Activated T-helper 17 cell treated with anti-CD3 and anti-CD28 coated beads, Interleukin-2, amount 50 U/mL, for 72 hours (primary cell): ENCODE data around the gene MFSD2A. TPM values are rescaled to one million over a fixed set of nuclear protein-coding genes. Genes with fewer than 3 reads are reported as not detected.

Experiments
- ATAC-seq: fragments of 150-1000 bp; cut with Tn5 transposase; replicated peaks from 2 replicates; pipeline ENCODE4 v1.10.0; 2021; ENCODE audit warnings: mild to moderate bottlenecking, moderate library complexity
- H3K27ac Mint-ChIP-seq: one replicate; pipeline ENCODE4 v1.8.0; 2022; ENCODE audit warnings: mixed read lengths
- H3K27me3 Mint-ChIP-seq: one replicate; pipeline ENCODE4 v1.8.0; 2022; ENCODE audit warnings: mixed read lengths
- H3K36me3 Mint-ChIP-seq: one replicate; pipeline ENCODE4 v1.8.0; 2022; ENCODE audit warnings: low read depth, mild to moderate bottlenecking, mixed read lengths
- H3K4me1 Mint-ChIP-seq: one replicate; pipeline ENCODE4 v1.8.0; 2022; ENCODE audit warnings: mixed read lengths
- H3K4me3 Mint-ChIP-seq: one replicate; pipeline ENCODE4 v1.8.0; 2022; ENCODE audit warnings: mild to moderate bottlenecking, mixed read lengths
- H3K9me3 Mint-ChIP-seq: one replicate; pipeline ENCODE4 v1.8.0; 2022; ENCODE audit warnings: mixed read lengths
- total RNA-seq, 2 donors: library from RNA; stranded (reverse); gene quantifications; one replicate each; pipeline ENCODE4 v1.2.3, GENCODE V29; 2022

Gene MFSD2A
- total RNA-seq, 2 donors from 2014 or later: 8.1 to 10.3 TPM

DNA sequence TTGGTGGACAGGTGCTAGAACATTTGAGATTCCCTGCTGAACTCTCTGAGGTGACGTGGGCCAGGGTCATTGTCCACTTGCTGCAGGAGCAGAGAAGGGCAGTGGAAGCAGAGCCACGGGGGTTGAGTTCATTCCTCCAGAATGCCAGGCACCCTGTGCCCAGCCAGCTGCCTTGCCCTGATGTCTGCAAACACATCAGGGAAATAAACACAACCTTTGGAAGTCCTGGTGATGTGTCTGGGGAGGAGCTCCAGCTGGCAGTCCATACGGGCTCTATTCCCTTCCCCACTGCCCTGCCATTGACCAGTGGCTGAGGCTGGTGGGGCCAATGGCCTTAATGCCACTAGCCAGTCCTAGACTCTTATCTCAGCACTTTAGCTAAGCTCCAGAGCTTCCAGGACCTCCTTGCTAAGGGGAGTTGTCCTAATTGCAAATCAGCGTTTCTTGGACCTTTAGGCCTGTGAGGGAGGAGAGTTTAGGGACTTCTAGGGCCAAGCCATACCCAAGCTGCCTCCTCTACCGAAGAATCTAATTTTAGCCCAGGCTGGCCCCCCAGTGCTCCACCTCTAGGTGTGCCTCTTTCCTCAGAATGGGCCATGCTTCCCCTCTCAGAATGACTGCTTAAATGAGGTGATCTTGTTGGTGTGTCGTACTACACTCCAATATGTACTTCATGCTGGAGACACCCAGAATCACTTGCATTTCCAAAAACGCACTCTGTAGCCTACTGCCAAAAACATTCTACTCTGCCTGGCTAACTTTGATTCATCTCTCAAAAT, 25.9 kb upstream of the MFSD2A start:
- no peak for ATAC-seq
- Mint-ChIP-seq H3K36me3 (no peaks in the 10 kb centered on the region), H3K27me3 (peaks cover 3% of the 10 kb centered on the region), H3K4me1 (no peaks in the 10 kb centered on the region), H3K27ac (no peak overlapping the region), H3K9me3 (no peaks in the 10 kb centered on the region), H3K4me3 (no peak overlapping the region)

DNA sequence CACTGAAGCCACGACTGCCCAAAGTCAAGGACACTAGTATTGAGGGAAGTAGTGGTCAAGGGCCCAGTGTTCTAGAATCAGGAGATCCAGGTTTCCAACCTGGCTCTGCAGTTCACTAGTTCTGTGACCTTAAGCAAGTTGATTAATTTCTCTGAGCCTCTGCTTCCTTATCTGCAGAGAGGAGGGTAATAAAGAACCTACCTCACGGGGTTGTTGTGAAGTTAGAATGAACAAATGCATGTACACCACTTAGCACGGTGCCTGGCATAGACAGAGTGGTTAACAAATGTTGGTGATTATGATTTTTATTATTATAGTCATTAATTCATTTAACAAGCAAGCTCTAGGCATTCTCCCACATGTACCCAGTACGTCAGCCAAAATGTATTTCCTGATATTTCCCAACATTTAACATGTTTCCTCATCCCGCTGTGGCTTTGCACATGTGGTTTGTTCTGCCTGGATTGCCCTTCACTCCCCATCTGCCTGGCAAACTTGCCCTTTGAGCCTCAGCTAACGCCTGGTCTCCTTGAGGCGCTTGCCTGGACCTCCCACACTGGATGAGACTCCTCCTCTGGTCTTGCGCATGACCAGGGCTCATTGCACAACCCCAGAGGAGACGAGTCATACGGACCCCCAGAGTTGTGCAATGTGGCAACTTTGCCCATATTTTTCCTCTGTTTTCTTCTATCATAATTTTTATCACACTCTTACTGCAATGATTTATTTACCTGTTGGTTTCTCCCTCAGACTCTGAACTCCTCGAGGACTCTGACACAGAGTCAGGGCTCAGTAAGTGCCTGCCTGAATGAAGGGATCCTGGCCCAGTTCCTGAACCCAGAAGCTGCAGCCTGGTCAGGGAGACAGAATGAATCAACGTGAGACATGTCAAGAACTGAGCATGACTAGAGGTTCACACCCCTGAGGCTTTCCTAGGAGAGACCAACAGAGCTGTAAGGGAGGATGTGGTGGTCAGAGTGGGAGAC, 20.7 kb upstream of the MFSD2A start:
- no peaks in the 10 kb centered on the region for H3K4me1 Mint-ChIP-seq
- H3K36me3 Mint-ChIP-seq: no peaks in the 10 kb centered on the region
- no peak overlapping the region for H3K27ac Mint-ChIP-seq
- H3K9me3 Mint-ChIP-seq: no peaks in the 10 kb centered on the region
- ATAC-seq: no peak
- H3K4me3 Mint-ChIP-seq: no peak overlapping the region
- H3K27me3 Mint-ChIP-seq: peaks cover 3% of the 10 kb centered on the region

DNA sequence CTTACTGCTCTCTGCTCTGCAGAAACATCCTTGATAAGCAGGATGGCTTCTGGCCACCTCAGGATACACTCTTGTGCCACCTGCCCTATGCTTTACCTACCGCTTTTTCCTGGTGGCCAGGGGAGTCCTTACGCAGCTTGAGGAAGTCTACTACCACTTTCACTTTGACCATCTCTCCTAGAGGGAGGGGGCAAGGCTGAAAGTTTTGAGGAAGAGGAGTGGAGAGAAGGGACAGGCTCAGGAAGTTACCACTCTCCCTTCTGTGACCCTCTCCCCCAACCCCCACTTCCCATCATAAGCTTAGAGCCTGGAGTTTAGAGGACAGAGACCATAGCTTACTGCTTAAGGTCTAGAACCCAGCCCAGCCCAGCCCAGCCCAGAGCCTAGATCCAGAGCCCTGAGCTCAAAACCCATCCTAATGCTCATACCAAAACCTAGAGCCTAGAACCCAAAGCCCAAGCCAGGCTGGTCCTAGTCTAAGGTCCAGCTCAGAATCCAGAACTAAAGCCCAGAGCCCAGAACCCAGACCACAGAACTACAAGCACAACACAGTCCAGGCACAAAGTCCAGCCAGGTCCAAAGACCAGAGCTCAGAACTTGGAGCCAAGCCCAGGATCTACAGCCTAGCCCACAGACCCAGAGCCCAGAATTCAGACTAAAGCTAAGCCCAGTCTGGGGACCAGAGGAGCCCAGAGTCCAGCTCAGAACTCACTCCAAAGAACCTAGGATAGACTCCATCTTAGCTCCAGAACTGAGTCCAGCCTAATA, 18.0 kb upstream of the MFSD2A start:
- no peak for ATAC-seq
- Mint-ChIP-seq H3K27me3 (peaks cover 3% of the 10 kb centered on the region), H3K4me3 (no peak overlapping the region), H3K9me3 (no peaks in the 10 kb centered on the region), H3K4me1 (no peaks in the 10 kb centered on the region), H3K27ac (peak overlapping the region; percentile 64), H3K36me3 (no peaks in the 10 kb centered on the region)

DNA sequence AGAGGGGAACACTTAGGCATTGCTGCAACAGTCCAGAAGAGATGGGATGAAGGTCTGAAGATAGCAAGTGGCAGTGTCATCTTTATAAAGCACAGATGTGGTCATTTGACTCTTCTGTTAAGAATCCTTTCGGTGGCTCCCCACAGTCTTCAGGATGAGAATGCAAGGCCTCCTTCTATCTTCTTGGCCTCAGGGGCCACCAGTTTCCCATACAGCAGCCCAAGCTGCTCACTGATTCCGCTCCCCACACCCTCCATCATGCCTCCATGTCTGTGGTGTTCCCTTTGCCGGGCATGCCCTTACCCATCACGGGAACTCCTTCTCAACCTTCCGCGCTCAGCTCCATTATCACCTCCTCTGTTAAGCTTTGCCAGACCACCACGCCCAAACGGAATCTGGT, 16.1 kb upstream of the MFSD2A start:
- no peaks in the 10 kb centered on the region for H3K9me3 Mint-ChIP-seq
- ATAC-seq: no peak
- H3K36me3 Mint-ChIP-seq: no peaks in the 10 kb centered on the region
- H3K27me3 Mint-ChIP-seq: no peaks in the 10 kb centered on the region
- no peak overlapping the region for H3K4me3 Mint-ChIP-seq
- H3K27ac Mint-ChIP-seq: no peak overlapping the region
- H3K4me1 Mint-ChIP-seq: no peaks in the 10 kb centered on the region

DNA sequence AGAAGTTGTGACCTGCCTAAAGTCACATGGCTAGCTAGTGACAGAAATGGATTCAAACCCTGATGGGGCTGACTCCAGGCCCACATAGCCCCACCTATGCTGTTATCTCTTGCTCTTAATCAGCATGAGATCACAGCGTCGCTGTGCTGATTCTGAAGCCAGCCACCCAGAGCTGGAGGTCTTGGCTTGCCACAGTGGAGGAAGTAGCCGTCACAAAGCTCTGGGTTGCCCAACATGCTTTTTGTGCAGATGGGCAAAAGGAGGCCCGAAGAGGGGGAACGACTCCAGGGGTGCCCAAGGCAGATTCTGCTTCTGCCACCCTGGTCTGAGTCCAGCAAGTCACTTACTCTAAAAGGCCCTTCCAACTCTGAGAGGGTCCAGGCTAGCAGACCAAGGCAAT, 14.7 kb upstream of the MFSD2A start:
- ATAC-seq: no peak
- Mint-ChIP-seq H3K27ac (no peak overlapping the region), H3K4me1 (peaks cover 6% of the 10 kb centered on the region), H3K27me3 (peaks cover 4% of the 10 kb centered on the region), H3K36me3 (no peaks in the 10 kb centered on the region), H3K4me3 (no peak overlapping the region), H3K9me3 (no peaks in the 10 kb centered on the region)

DNA sequence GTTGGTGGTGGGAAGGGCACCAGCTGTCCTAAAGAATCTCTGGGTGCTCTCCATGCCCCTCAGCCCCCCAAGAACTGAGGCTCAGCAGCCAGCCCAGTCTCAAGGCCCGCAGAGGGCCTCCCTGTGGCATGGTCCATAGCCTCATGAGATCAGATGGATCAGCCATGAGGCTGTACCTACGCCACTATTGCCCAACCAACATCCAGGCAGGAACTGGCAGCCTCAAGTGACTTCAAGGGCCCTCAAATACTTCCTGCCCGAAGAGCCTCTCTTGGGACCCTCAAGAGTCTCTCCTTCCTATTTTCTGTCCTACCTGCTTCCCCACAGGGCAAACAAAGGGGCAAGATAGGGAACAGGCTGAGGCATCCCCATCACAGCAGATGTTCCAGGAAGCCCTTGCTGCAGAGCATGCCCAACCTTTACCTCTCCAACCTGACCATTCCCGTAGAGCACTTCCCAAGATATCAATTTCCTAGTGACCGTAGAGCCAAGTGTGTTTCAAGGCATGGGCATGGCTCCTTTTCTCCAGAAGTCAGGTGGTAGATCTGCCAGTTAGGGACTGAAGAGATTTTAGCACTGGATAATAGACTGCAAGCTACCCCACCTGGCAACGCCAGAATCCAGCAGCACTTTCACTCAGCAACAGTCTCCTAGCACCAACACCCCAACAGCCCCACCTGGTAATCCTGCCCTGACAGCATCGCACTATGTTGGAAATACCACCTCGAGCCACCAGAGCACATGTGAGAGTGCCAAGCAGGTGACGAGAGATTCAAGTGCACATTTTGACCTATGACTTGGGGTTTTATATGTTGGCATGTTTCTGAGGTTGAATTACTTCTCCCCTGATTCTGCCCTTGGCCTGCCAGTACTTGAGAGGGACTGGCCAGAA, 13.7 kb upstream of the MFSD2A start:
- H3K36me3 Mint-ChIP-seq: no peaks in the 10 kb centered on the region
- no peak overlapping the region for H3K4me3 Mint-ChIP-seq
- ATAC-seq: no peak
- no peaks in the 10 kb centered on the region for H3K9me3 Mint-ChIP-seq
- H3K27ac Mint-ChIP-seq: no peak overlapping the region
- H3K4me1 Mint-ChIP-seq: peaks cover 6% of the 10 kb centered on the region
- H3K27me3 Mint-ChIP-seq: peaks cover 4% of the 10 kb centered on the region

DNA sequence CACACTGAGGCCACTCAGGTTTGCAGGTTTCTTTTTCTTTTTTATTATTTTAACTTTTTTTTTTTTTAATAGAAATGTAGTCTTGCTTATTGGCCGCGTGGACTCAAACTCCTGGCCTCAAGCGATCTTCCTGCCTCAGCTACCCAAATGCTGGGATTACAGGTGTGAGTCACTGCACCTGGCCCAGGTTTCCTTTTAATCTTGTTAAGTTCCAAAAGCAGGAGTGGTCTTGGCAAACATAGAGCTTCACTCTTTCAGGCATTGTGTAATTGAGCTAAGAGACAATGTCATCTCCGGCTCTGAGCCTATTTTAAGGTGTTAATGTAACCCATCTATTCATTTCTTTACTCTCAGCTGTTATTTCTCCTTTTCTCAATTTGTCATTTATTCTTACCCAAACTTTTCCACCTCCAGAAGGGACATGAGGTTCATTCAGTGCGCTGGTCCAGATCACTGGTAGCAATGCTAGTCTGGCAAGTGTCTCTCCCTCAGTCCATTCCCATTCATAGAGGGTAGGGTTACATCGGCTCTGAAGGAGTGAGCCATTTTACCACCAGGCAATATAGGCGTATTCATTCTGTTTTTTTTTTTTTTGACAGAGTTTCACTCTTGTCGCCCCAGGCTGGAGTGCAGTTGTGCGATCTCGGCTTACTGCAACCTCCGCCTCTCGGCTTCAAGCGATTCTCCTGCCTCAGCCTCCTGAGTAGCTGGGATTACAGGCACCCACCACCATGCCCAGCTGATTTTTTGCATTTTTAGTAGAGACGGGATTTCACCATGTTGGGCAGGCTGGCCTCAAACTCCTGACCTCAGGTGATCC, 11.3 kb upstream of the MFSD2A start:
- no peak for ATAC-seq
- Mint-ChIP-seq H3K36me3 (no peaks in the 10 kb centered on the region), H3K9me3 (no peaks in the 10 kb centered on the region), H3K27me3 (peaks cover 4% of the 10 kb centered on the region), H3K4me3 (no peak overlapping the region), H3K4me1 (peaks cover 6% of the 10 kb centered on the region), H3K27ac (no peak overlapping the region)

DNA sequence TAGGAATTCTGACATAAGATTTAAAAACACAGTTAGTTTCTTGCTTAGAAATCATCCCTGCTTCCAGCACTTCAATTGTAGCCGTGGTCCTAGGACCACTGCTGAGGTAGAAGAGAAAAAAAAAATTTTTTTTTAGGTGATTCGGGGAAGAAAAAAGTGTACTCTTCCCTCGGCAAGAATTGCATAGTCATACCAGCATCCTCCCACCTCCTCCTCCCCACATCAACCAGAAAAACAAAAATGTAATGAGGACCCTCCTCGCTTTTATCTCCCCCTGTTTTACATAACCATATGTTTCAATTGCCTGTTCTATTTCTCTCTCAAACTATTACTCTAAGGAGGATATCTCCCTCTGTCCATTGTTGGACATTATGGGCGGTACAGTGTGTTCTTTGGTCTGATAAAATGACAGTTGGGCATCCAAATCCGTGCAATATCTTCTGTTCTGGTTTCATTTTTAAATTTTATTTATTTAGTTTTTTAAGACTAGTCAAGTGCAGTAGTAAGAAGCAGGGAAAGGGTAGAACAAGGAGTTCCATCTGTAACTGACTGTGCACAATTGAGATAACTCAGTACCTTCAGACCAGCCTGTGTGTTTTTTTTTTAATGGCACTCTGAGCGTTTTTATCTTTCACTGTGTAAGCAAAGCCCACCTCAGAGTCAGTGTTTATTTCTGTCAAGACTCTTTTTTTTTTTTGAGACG, 10.4 kb upstream of the MFSD2A start:
- H3K4me3 Mint-ChIP-seq: no peak overlapping the region
- no peaks in the 10 kb centered on the region for H3K36me3 Mint-ChIP-seq
- ATAC-seq: peak; percentile 28

DNA sequence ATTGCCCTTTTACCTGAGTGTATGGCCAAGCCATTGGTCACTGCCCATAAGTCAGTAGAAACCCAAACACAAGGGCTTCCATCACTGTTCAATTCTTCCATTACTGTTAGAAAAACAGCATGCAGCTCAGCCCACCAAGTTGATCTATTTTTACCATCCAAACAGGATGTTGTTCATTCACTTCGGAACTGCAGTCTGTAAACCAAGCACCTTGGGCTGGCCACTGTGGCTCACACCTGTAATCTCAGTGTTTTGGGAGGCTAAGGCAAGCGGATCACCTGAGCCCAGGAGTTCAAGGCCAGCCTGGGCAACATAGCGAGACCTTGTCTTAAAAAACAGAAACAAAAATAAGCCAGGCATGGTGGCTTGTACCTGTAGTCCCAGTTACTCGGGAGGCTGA, 8.7 kb upstream of the MFSD2A start:
- Mint-ChIP-seq H3K27ac (no peak overlapping the region), H3K36me3 (no peaks in the 10 kb centered on the region), H3K27me3 (peaks cover 4% of the 10 kb centered on the region), H3K9me3 (no peaks in the 10 kb centered on the region), H3K4me1 (peaks cover 6% of the 10 kb centered on the region), H3K4me3 (no peak overlapping the region)
- ATAC-seq: no peak

More for the DNA sequence above, 10.4 kb upstream of the MFSD2A start:
- Mint-ChIP-seq H3K27me3 (peaks cover 4% of the 10 kb centered on the region), H3K27ac (no peak overlapping the region), H3K4me1 (peaks cover 6% of the 10 kb centered on the region), H3K9me3 (no peaks in the 10 kb centered on the region)

DNA sequence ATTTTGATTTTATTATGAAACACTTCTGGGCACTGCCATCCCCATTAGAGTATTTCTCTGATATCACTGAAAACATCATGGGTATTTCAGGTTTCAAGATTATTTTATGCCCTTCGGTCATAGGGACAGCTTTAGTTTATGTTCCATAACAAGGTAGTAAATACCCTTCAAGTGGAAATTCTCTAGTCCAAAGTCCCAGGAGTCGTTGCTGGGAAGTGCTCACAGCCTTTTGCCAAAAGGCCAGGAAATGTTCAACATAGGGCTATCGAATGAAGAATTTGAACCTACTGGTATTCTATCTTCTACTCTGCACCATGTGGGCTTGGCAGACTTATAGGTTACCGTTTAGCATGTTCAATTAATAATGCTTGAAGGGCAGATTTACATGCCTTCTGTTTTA, 7.7 kb upstream of the MFSD2A start:
- Mint-ChIP-seq H3K4me1 (peaks cover 6% of the 10 kb centered on the region), H3K27ac (no peak overlapping the region), H3K4me3 (no peak overlapping the region), H3K27me3 (peaks cover 4% of the 10 kb centered on the region), H3K36me3 (no peaks in the 10 kb centered on the region), H3K9me3 (no peaks in the 10 kb centered on the region)
- no peak for ATAC-seq

DNA sequence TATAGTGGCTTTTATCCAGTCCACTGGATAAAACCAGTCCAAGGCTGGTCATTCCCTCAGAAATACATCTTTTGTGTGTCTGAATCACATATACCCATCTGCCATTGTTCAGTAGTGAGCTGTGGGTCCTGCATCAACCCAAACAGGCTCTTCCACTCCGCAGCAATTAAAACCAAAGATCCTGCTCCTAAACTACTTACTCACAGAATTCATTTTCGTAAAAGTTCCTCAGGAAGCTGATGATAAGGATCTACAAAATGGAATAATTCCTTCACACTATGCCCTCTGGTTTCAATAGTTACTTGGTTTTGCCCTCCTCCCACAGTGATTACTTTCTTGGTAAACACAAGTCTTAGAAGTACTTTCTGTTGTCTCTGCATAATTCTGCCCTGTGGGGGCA, 5.1 kb upstream of the MFSD2A start:
- H3K9me3 Mint-ChIP-seq: no peaks in the 10 kb centered on the region

DNA sequence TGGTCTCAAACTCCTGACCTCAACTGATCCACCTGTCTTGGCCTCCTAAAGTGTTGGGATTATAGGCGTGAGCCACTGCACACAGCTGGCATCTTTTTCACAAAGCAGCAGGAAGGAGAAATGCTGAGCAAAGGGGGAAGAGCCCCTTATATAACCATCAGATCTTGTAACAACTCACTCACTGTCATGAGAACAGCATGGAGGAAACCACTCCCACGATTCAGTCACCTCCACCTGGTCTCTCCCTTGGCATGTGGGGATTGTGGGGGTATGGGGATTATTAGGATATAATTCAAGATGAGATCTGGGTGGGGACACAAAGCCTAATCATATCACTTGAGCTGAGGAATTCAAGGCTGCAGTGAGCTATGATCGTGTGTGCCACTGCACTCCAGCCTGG, 3.0 kb upstream of the MFSD2A start:
- H3K9me3 Mint-ChIP-seq: no peaks in the 10 kb centered on the region
- H3K36me3 Mint-ChIP-seq: peaks cover 15% of the 10 kb centered on the region
- H3K4me3 Mint-ChIP-seq: no peak overlapping the region
- peaks cover 8% of the 10 kb centered on the region for H3K4me1 Mint-ChIP-seq
- H3K27me3 Mint-ChIP-seq: no peaks in the 10 kb centered on the region
- no peak overlapping the region for H3K27ac Mint-ChIP-seq
- ATAC-seq: no peak

More for the DNA sequence above, 5.1 kb upstream of the MFSD2A start:
- H3K27ac Mint-ChIP-seq: no peak overlapping the region
- H3K36me3 Mint-ChIP-seq: no peaks in the 10 kb centered on the region
- ATAC-seq: no peak
- H3K27me3 Mint-ChIP-seq: no peaks in the 10 kb centered on the region
- H3K4me1 Mint-ChIP-seq: no peaks in the 10 kb centered on the region
- H3K4me3 Mint-ChIP-seq: no peak overlapping the region
